Cardiac fibroblast (primary cell): ENCODE measurements around the gene PRDX2.
"Not testable (repeated sequence)": the region's sequence is repeated elsewhere in the genome, so short reads cannot be mapped to it uniquely, and the experiment has no call there.

Source experiments
- DNase-seq, 2 donors: peaks; one replicate each; pipeline versions ENCODE4 v3.0.0 to v3.0.0-alpha.2; 2010; ENCODE audit warnings: low read depth in 2 of 2
- H3K4me3 ChIP-seq, 2 donors: replicated peaks in 1 of 2; 1 replicate in 1 of 2; 2 replicates in 1 of 2; pipeline ENCODE4 v1.5.1; 2011; ENCODE audit warnings: low read depth in 2 of 2, low read length in 2 of 2, mild to moderate bottlenecking in 2 of 2, moderate library complexity in 1 of 2
- TF ChIP-seq, protein P1 (sequence below): IDR thresholded peaks from one replicate; pipeline ENCODE4 v1.5.1; 2011; ENCODE audit warnings: low read depth, mild to moderate bottlenecking, low read length, inconsistent platforms

The PRDX2 gene

DNA sequence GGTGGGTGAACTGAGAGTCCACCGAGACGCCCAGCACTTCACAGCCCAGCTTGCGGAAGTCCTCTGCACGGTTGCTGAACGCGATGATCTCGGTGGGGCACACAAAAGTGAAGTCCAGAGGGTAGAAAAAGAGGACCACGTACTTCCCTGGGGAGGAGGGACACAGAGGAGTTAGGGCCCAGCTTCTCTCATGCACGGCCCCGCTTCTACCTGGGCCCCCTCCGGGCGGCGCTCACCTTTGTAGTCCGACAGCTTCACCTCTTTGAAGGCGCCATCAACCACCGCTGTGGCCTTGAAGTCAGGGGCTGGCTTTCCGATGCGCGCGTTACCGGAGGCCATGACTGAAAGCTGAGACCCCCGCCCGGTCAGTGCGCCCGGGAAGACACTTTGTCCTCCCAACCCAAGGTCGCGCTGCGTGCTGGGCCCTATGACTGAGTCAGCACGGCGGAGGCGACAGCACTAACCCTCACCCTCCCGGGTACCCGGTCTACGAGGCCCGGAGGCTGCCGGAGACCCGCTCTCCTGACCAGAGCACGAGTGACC lies 606 bp downstream of the PRDX2 start:
- TF ChIP-seq, protein P1, sequence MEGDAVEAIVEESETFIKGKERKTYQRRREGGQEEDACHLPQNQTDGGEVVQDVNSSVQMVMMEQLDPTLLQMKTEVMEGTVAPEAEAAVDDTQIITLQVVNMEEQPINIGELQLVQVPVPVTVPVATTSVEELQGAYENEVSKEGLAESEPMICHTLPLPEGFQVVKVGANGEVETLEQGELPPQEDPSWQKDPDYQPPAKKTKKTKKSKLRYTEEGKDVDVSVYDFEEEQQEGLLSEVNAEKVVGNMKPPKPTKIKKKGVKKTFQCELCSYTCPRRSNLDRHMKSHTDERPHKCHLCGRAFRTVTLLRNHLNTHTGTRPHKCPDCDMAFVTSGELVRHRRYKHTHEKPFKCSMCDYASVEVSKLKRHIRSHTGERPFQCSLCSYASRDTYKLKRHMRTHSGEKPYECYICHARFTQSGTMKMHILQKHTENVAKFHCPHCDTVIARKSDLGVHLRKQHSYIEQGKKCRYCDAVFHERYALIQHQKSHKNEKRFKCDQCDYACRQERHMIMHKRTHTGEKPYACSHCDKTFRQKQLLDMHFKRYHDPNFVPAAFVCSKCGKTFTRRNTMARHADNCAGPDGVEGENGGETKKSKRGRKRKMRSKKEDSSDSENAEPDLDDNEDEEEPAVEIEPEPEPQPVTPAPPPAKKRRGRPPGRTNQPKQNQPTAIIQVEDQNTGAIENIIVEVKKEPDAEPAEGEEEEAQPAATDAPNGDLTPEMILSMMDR = no peak
- no peak for DNase-seq
- peak overlapping the region; percentile 86 to 93 for H3K4me3 ChIP-seq

DNA sequence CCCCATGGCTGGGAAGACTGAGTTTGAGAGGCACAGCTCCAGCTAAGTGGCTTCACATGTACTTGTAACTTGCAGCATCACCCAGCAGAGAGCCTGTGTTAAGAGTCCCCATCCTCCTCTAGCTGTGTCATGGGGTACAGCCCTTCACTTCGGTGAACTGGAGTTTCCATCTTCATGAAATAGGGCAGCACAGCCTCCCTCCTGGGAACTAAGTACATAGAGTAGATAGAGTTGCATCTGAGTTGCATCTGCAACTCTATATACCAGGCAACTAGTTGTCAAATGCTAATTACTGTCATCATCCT lies 1.2 kb downstream of the PRDX2 start:
- peak overlapping the region in 1 of 2 donors; percentile 86 for H3K4me3 ChIP-seq
- TF ChIP-seq, protein P1 = no peak
- no peak for DNase-seq

DNA sequence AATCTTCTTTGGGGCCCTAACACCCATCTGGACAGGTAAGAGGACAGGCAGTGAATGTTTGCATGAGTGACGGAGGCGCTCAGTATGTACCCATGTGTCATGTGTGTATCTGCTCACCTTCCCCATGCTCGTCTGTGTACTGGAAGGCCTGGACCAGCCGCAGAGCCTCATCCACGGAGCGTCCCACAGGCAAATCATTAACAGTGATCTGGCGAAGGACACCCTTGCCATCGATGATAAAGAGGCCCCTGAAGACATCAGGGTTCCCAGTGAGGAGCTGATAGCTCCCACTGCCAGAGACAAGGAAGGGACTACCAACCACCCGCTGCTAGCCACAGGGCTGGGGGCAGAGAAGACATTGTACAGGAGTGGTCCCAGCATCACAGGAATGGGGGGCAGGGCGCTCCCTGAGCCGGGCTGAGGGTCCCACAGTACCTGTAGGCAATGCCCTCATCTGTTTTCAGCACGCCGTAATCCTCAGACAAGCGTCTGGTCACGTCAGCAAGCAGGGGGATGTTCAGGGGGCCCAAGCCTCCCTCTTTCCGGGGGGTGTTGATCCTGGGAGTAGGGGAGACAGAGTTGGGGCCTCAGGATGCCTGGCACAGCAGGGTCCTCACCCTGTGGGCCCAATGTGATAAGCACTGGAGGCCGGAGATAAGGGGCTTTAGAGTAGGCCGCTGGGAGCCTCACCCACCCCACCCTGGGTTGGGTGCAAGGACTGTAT lies 1.7 kb downstream of the PRDX2 start:
- H3K4me3 ChIP-seq = no peak overlapping the region
- no peak for DNase-seq
- TF ChIP-seq, protein P1 = no peak

DNA sequence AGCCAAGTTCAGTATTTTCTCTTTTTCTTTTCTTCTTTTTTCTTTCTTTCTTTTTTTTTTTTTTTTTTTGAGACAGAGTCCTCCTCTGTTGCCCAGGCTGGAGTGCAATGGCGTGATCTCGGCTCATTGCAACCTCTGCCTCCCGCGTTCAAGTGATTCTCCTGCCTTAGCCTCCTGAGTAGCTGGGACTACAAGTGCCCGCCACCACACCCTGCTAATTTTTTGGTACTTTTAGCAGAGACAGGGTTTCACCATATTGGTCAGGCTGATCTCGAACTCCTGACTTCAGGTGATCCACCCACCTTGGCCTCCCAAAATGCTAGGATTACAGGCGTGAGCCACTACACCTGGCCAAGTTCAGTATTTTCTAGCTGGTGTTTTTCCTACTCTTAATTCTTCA lies 4.0 kb downstream of the PRDX2 start:
- not testable (repeated sequence) for DNase-seq, H3K4me3 ChIP-seq

DNA sequence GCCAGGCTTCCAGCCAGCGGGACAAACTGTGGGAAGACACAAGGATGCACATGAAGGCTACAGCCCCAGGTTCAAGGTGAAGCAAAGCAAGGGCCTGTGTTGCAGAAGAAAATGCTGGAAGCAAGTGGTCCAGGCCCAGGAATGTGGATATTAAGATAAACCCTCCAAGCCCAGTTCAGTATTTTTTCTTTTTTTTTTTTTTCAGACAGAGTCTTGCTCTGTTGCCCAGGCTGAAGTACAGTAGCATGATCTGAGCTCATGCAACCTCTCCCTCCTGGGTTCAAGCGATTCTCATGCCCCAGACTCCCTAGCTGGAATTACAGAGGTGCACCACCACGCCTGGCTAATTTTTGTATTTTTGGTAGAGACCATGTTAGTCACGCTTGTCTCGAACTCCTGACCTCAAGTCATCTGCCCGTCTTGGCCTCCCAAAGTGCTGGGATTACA lies 4.4 kb downstream of the PRDX2 start:
- TF ChIP-seq, protein P1 = no peak
- DNase-seq = no peak

DNA sequence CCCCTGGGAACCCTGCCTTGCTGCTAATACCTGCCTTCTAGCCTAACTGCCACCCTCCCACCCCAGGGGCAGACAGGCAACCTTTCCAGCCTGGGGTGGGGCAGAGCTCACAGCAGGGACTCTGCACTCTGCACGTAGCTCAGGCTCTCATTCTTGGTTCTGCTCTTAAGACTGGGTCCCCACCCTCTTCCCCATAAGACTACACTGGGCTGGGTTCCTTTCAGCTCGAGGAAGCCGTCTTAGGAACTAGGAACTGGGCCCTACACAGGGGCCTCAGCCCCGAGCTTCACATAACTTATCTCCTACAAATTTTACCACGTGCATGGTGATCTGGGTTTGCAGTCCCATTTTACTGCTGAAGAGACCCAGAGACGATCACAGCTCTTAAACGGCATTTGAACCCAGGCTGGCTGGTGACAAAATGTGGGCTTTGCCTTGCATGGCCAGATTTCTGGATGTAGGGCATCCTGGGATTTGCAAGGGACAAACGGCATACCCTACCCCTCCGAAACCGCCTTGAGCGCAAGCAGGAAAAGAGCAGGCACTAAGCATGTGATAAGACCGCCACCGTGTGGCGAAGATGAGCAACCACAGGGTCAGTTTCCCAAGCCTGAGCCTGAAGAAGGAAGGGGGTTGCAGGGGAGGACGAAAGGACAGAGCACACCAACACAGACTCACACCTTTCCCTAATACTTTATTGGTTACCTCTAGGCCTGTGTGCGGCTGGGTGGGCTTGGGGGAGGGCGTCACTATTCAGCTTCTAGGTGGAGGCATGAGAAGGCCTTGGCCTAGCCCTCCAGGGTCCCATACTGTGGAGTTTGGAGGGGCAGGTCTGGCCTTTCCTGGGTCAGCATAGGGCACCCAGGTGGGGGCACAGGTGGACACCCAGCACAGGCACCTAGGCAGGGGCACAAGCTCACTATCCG lies 5.2 kb downstream of the PRDX2 start:
- peak; percentile 88 for DNase-seq
- H3K4me3 ChIP-seq = no peak overlapping the region
- TF ChIP-seq, protein P1 = peak; percentile 91

More for the DNA sequence above, 4.4 kb downstream of the PRDX2 start:
- no peak overlapping the region for H3K4me3 ChIP-seq

DNA sequence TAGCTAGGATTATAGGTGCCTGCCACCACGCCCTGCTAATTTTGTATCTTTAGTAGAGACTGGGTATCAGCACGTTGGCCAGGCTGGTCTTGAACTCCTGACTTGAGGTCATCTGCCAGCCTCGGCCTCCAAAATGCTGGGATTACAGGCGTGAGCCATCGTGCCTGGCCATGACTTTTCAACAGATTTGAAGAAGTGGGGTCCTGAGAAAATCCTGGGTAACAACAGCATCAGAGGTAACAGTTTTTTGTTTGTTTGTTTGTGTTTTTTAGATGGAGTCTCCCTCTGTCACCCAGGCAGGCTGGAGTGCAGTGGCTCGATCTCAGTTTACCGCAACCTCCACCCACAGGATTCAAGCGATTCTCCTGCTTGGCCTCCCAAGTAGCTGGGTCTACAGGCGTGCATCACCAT lies 6.6 kb downstream of the PRDX2 start:
- no peak overlapping the region for H3K4me3 ChIP-seq
- DNase-seq = peak; percentile 26 to 59

More for the DNA sequence above, 6.6 kb downstream of the PRDX2 start:
- TF ChIP-seq, protein P1 = no peak
